GM12865 (cell line): ENCODE data around the gene ASB15.
A peak's percentile ranks its signal among the peaks of the same experiment; 100 is the strongest.
"Not testable (repeated sequence)": the region's sequence is repeated elsewhere in the genome, so short reads cannot be mapped to it uniquely, and the experiment has no call there.

ENCODE experiments used
- DNase-seq: peaks from one replicate; pipeline ENCODE4 v3.0.0; 2010; ENCODE audit warnings: low read depth
- H3K4me3 ChIP-seq: 2 replicates; pipeline ENCODE4 v1.5.1; 2011; ENCODE audit warnings: mild to moderate bottlenecking, low read depth, low read length, control low read depth
- TF ChIP-seq, protein P1 (sequence below): IDR thresholded peaks from 2 replicates; pipeline ENCODE4 v1.5.1; 2011; ENCODE audit warnings: low read length, control low read depth, low read depth, inconsistent platforms; ENCODE audit not compliant: insufficient read depth; ENCODE audit errors: missing control alignments

Gene ASB15

DNA sequence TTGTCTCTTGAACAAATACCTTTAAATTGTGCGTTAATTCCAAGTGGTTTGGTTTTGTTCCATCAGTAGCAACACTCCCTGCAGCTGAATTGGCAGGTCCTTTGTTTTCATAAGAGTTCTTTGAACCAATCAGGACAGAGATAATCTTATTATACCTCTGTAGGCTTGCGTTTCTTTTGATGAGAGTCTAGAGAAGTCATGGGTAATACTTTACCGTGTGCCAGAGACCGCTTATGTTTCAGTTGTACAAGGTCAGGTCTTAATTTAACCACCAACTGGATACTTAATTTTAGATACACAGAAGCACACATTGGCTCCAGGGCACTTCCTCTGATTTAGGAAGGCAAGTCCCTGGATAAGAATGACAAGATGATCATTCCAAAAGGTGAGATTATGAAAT, at the start of gene ASB15:
TSS of gene ASB15 (plus strand) at position 292 of the 400 bp plus-strand sequence. CDS start 12,682 bp downstream, outside the sequence.
- H3K4me3 ChIP-seq: no peak within 1 kb of the TSS
- TF ChIP-seq, protein P1, sequence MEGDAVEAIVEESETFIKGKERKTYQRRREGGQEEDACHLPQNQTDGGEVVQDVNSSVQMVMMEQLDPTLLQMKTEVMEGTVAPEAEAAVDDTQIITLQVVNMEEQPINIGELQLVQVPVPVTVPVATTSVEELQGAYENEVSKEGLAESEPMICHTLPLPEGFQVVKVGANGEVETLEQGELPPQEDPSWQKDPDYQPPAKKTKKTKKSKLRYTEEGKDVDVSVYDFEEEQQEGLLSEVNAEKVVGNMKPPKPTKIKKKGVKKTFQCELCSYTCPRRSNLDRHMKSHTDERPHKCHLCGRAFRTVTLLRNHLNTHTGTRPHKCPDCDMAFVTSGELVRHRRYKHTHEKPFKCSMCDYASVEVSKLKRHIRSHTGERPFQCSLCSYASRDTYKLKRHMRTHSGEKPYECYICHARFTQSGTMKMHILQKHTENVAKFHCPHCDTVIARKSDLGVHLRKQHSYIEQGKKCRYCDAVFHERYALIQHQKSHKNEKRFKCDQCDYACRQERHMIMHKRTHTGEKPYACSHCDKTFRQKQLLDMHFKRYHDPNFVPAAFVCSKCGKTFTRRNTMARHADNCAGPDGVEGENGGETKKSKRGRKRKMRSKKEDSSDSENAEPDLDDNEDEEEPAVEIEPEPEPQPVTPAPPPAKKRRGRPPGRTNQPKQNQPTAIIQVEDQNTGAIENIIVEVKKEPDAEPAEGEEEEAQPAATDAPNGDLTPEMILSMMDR: no peak
- no peak for DNase-seq

DNA sequence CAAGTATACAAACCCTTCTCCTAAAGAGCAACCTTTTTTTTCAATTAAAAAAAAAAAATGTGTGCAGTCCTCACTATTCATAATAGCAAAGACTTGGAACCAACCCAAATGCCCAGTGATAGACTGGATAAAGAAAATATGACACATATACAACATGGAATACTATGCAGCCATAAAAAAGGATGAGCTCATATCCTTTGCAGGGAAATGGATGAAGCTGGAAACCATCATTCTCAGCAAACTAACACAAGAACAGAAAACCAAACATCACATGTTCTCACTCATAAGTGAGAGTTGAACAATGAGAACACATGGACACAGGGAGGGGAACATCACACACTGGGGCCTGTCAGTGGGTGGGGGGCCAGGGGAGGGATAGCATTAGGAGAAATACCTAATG, 49.5 kb upstream of the ASB15 start:
- not testable (repeated sequence) for H3K4me3 ChIP-seq, DNase-seq

DNA sequence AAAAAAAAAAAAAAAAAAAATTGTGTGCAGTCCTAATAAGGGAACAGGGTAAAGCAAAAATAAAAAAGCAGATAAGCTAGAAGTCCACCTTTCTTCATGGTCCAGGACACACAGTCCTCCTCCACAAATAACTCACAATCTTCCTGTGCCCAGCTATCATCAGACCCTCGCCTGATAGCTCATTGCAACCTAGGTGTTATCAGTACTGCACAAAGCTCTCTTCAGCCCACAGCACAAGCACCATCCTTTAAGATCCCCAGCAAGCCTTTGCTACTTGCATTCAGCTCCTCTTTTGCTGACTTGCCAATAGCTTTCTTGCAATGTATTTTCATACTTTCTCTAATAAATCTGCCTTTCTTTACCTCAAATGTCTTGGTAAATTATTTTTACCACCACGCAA, 49.0 kb upstream of the ASB15 start:
- TF ChIP-seq, protein P1: no peak
- DNase-seq: no peak
- no peak overlapping the region for H3K4me3 ChIP-seq

DNA sequence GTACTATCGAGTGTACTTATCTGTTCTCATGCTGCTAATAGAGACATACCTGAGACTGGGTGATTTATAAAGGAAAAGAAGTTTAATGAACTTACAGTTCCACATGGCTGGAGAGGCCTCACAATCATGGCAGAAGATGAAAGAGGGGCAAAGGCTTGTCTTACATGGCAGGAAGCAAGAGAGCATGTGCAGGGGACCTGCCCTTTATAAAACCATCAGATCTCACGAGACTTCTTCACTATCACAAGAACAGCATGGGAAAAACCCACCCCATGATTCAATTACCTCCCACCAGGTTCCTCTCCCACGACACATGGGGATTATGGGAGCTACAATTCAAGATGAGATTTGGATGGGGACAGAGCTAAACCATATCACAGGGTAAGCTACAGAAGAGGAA, 48.5 kb upstream of the ASB15 start:
- H3K4me3 ChIP-seq: no peak overlapping the region
- TF ChIP-seq, protein P1: no peak
- no peak for DNase-seq

DNA sequence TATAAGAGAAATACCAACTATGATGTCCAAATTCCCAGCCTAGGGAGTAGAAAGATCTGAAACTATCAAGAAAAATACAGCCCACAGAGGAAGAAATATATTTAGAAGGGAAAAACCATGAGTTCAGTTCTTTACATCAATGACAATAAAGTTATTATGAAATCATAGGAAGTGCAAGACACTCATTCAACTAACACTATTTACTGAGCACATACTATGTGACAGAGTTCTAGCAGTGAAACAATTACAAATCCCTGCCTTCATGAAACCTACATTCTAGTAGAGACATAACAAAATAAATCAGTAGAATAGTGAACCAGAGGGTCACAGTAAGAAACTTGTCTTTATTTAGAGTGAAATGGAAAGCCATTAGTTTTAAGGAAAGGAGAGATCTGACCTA, 46.1 kb upstream of the ASB15 start:
- TF ChIP-seq, protein P1: no peak
- no peak overlapping the region for H3K4me3 ChIP-seq
- no peak for DNase-seq

DNA sequence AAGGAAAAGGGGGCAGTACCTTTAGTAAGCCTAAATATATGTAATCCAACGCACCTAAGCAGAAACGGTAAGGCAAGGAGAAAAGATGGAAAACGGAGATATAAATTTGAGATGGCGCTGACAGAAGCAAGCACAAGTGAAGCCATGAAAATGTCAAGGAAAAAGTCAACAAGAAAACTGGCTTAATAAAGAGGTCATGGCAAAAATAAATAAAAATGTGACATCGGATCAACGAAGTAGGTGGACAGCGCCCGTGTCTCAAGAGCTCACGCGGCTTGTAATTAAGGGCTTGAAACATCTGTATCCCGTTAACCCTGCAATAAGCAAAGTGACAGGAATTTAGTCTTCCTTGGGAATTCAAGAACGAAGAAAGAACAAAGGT, 44.6 kb upstream of the ASB15 start:
- no peak for DNase-seq

DNA sequence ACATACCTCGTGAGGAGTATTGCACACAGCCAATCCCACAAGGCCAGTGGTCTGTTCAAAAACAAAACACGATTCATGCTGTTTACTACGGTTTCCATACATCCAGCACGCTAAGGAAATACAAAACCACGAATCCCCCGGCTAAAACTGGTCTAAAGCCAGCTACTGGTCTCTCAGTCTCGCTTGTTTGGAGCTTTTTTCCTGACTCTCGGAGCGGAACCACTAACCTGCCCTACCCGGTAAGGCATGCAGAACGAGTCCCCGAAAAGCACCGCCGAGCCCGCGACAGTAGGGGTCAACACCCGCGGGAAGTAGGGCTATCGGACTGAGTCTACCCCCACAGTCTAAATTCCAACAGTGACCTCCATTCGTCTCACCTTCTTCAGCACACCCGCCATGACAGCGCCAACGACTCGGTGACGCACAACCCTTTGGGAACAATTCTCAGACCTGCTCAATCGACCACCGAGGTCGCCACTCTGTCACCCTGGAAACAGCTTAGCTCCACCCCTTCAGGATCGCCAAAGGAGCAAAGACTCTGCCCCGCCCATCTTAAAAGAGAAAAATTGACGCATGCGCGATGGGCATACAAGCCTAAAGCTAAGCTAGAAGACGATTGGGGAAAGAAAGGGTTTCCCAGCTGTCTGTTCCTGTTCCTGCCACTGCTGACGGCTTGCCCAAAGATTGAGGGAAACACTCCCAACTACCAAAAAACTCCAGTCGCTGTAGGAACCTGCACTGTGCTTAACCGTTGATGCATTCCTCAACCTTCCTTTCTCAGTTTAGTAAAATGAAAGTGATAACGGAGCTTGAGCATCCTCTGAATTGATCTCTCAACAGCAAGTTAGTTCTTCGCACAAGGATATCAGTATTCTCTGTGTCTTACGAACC, 44.0 kb upstream of the ASB15 start, which contains the start of gene NDUFA5:
TSS of gene NDUFA5 (minus strand) at position 421 of the 891 bp plus-strand sequence. CDS start at position 398, 23 bp downstream.
- peak; percentile 98 for DNase-seq
- TF ChIP-seq, protein P1: no peak

More for the DNA sequence above, 44.6 kb upstream of the ASB15 start:
- peak overlapping the region; percentile 98 for H3K4me3 ChIP-seq
- TF ChIP-seq, protein P1: no peak

More for the DNA sequence above, 44.0 kb upstream of the ASB15 start, which contains the start of gene NDUFA5:
- peak within 1 kb of the TSS; percentile 98 for H3K4me3 ChIP-seq
